WTC11 (cell line): ENCODE data around the gene KCNMA1. TPM values are rescaled to one million over a fixed set of nuclear protein-coding genes. Genes with fewer than 3 reads are reported as not detected.

Experiments used
- ATAC-seq: fragments of 200-7000 bp; cut with Tn5 transposase; 2 replicates; pipeline ENCODE4 v1.10.0; 2021; ENCODE audit warnings: mild to moderate bottlenecking, moderate library complexity
- CTCF ChIA-PET: fragments of 300-600 bp; sonication (Branson Sonifier 250); formaldehyde crosslinking; loops from one replicate; lab custom pipeline; 2021; ENCODE audit warnings: antibody characterized with exemption; lab: Charles Lee
- POLR2A ChIA-PET: fragments of 350-600 bp; sonication (Branson Sonifier 250); formaldehyde crosslinking; loops from one replicate; lab custom pipeline; 2021; ENCODE audit warnings: antibody characterized with exemption; lab: Charles Lee
- DNase-seq: peaks from one replicate; pipeline ENCODE4 v3.0.0; 2021; ENCODE audit warnings: low spot score
- H3K27ac Mint-ChIP-seq: 2 replicates; pipeline ENCODE4 v1.8.0; 2021; ENCODE audit warnings: mixed read lengths
- H3K27me3 Mint-ChIP-seq: 2 replicates; pipeline ENCODE4 v1.8.0; 2021; ENCODE audit warnings: low read depth, mild to moderate bottlenecking, moderate library complexity, mixed read lengths
- H3K36me3 Mint-ChIP-seq: 2 replicates; pipeline ENCODE4 v1.8.0; 2021; ENCODE audit warnings: mixed read lengths
- H3K4me1 Mint-ChIP-seq: 2 replicates; pipeline ENCODE4 v1.8.0; 2022; ENCODE audit warnings: mixed read lengths
- H3K4me3 Mint-ChIP-seq: 2 replicates; pipeline ENCODE4 v1.8.0; 2021; ENCODE audit warnings: mild to moderate bottlenecking, moderate library complexity, mixed read lengths
- H3K9me3 Mint-ChIP-seq: 2 replicates; pipeline ENCODE4 v1.8.0; 2021; ENCODE audit warnings: mixed read lengths
- CBFB ChIP-seq: sonication (generic); formaldehyde crosslinking; IDR thresholded peaks from 2 replicates; pipeline ENCODE4 v1.8.1; 2022; ENCODE audit warnings: mild to moderate bottlenecking, low read depth, missing genetic modification reagents
- CDX4 ChIP-seq: fragments of 250-450 bp; sonication (Bioruptor Pico); IDR thresholded peaks from 2 replicates; pipeline ENCODE4 v1.9.0; 2021; ENCODE audit warnings: moderate library complexity, mild to moderate bottlenecking, inconsistent platforms, borderline replicate concordance
- CTCF ChIP-seq: fragments of 200-600 bp; IDR thresholded peaks from 2 replicates; pipeline ENCODE4 v1.8.0; 2022; ENCODE audit warnings: antibody characterized with exemption
- ELF4 ChIP-seq: sonication (generic); formaldehyde crosslinking; IDR thresholded peaks from 2 replicates; pipeline ENCODE4 v1.8.1; 2022; ENCODE audit warnings: low read depth, mild to moderate bottlenecking, moderate library complexity, missing genetic modification reagents
- ESRRA ChIP-seq: sonication (generic); formaldehyde crosslinking; IDR thresholded peaks from 2 replicates; pipeline ENCODE4 v1.8.1; 2022; ENCODE audit warnings: mild to moderate bottlenecking, missing genetic modification reagents, borderline replicate concordance
- ETV6 ChIP-seq: sonication (generic); formaldehyde crosslinking; IDR thresholded peaks from 2 replicates; pipeline ENCODE4 v1.8.1; 2022; ENCODE audit warnings: mild to moderate bottlenecking, missing genetic modification reagents
- FOXP1 ChIP-seq: sonication (generic); formaldehyde crosslinking; IDR thresholded peaks from 2 replicates; pipeline ENCODE4 v1.8.0; 2022; ENCODE audit warnings: missing genetic modification reagents, mild to moderate bottlenecking, moderate library complexity, borderline replicate concordance
- GABPB1 ChIP-seq: sonication (generic); formaldehyde crosslinking; IDR thresholded peaks from 2 replicates; pipeline ENCODE4 v1.8.1; 2023; ENCODE audit warnings: mild to moderate bottlenecking, missing genetic modification reagents
- GRHL2 ChIP-seq: fragments of 250-450 bp; sonication (Bioruptor Pico); IDR thresholded peaks from 2 replicates; pipeline ENCODE4 v1.8.0; 2022; ENCODE audit warnings: mild to moderate bottlenecking, moderate library complexity; ENCODE audit not compliant: insufficient replicate concordance, severe bottlenecking
- GTF2I ChIP-seq: fragments of 250-450 bp; sonication (Bioruptor Pico); conservative IDR thresholded peaks from 2 replicates; pipeline ENCODE4 v1.4.0; 2021; ENCODE audit warnings: mild to moderate bottlenecking
- IRF2 ChIP-seq: sonication (generic); formaldehyde crosslinking; IDR thresholded peaks from 2 replicates; pipeline ENCODE4 v1.8.0; 2022; ENCODE audit warnings: low read depth, missing genetic modification reagents, borderline replicate concordance
- JUN ChIP-seq: sonication (generic); formaldehyde crosslinking; IDR thresholded peaks from 2 replicates; pipeline ENCODE4 v1.8.0; 2023; ENCODE audit warnings: mild to moderate bottlenecking, missing genetic modification reagents
- MLX ChIP-seq: sonication (generic); formaldehyde crosslinking; IDR thresholded peaks from 2 replicates; pipeline ENCODE4 v1.8.1; 2023; ENCODE audit warnings: mild to moderate bottlenecking, missing genetic modification reagents, moderate library complexity
- NFYB ChIP-seq: sonication (generic); formaldehyde crosslinking; conservative IDR thresholded peaks from 2 replicates; pipeline ENCODE4 v1.8.0; 2022; ENCODE audit warnings: low read depth, missing genetic modification reagents
- PRRX2 ChIP-seq: fragments of 250-450 bp; sonication (Bioruptor Pico); IDR thresholded peaks from 2 replicates; pipeline ENCODE4 v1.8.0; 2021; ENCODE audit warnings: mild to moderate bottlenecking
- RELA ChIP-seq: sonication (generic); formaldehyde crosslinking; IDR thresholded peaks from 2 replicates; pipeline ENCODE4 v1.8.1; 2022; ENCODE audit warnings: missing genetic modification reagents, mild to moderate bottlenecking, borderline replicate concordance
- RORB ChIP-seq: fragments of 250-450 bp; sonication (Bioruptor Pico); IDR thresholded peaks from 2 replicates; pipeline ENCODE4 v1.9.0; 2021; ENCODE audit warnings: mild to moderate bottlenecking
- TEAD1 ChIP-seq: sonication (generic); formaldehyde crosslinking; IDR thresholded peaks from 2 replicates; pipeline ENCODE4 v1.8.0; 2022; ENCODE audit warnings: mild to moderate bottlenecking, missing genetic modification reagents
- TEAD4 ChIP-seq: sonication (generic); formaldehyde crosslinking; IDR thresholded peaks from 2 replicates; pipeline ENCODE4 v1.8.0; 2022; ENCODE audit warnings: mild to moderate bottlenecking, missing genetic modification reagents
- ZNF281 ChIP-seq: sonication (generic); formaldehyde crosslinking; IDR thresholded peaks from 2 replicates; pipeline ENCODE4 v1.8.0; 2023; ENCODE audit warnings: mild to moderate bottlenecking, missing genetic modification reagents
- ZNF512 ChIP-seq: sonication (generic); formaldehyde crosslinking; IDR thresholded peaks from 2 replicates; pipeline ENCODE4 v1.8.1; 2022; ENCODE audit warnings: missing genetic modification reagents, borderline replicate concordance
- total RNA-seq: library from RNA; stranded (reverse); gene quantifications from 3 replicates; pipeline ENCODE4 v1.2.3, GENCODE V29; 2021
- TF ChIP-seq, protein P1 (sequence below): sonication (generic); formaldehyde crosslinking; IDR thresholded peaks from 2 replicates; pipeline ENCODE4 v1.8.1; 2022; ENCODE audit warnings: mild to moderate bottlenecking, moderate library complexity, missing genetic modification reagents
- TF ChIP-seq, protein P2 (sequence below): sonication (generic); formaldehyde crosslinking; IDR thresholded peaks from 2 replicates; pipeline ENCODE4 v1.8.1; 2023; ENCODE audit warnings: mild to moderate bottlenecking, missing genetic modification reagents

KCNMA1 gene
- total RNA-seq, 1 experiment from 2014 or later, result 7.3 TPM

- TF ChIP-seq TEAD1 (no peak), PRRX2 (no peak), ZNF512 (CRISPR knock-in tag) (no peak), JUN (CRISPR knock-in tag) (no peak), FOXP1 (CRISPR knock-in tag) (no peak), GABPB1 (CRISPR knock-in tag) (no peak), MLX (CRISPR knock-in tag) (no peak)
- TF ChIP-seq, protein P1, sequence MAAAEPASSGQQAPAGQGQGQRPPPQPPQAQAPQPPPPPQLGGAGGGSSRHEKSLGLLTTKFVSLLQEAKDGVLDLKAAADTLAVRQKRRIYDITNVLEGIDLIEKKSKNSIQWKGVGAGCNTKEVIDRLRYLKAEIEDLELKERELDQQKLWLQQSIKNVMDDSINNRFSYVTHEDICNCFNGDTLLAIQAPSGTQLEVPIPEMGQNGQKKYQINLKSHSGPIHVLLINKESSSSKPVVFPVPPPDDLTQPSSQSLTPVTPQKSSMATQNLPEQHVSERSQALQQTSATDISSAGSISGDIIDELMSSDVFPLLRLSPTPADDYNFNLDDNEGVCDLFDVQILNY (CRISPR knock-in tag), result no peak
- TF ChIP-seq, protein P2, sequence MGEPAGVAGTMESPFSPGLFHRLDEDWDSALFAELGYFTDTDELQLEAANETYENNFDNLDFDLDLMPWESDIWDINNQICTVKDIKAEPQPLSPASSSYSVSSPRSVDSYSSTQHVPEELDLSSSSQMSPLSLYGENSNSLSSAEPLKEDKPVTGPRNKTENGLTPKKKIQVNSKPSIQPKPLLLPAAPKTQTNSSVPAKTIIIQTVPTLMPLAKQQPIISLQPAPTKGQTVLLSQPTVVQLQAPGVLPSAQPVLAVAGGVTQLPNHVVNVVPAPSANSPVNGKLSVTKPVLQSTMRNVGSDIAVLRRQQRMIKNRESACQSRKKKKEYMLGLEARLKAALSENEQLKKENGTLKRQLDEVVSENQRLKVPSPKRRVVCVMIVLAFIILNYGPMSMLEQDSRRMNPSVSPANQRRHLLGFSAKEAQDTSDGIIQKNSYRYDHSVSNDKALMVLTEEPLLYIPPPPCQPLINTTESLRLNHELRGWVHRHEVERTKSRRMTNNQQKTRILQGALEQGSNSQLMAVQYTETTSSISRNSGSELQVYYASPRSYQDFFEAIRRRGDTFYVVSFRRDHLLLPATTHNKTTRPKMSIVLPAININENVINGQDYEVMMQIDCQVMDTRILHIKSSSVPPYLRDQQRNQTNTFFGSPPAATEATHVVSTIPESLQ, result no peak
Measured at GRCh38 chr10:77205135-77205534, 432.5 kb downstream of the KCNMA1 start (continued).

DNA sequence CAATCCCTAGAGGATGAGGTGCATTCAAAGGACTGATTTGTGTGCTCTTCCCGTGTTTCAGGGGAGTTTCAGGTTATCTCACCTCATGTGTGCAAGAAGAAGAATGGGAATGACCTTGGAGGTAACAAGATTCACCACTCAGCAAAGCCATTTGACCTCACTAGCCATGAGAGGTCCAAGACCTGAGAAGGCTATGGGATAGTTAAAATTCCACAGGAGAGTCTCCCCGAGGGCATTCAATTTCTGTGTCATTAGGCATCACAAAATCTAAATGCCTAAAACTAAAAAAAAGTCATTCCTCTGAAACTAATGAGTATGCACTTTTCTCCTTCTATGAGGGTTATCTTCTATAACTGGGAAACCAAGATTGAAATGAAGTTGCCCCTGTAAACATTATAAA lies 433.4 kb downstream of the KCNMA1 start:
- Mint-ChIP-seq H3K9me3 (peaks cover 14% of the 10 kb centered on the region), H3K4me1 (peaks cover 23% of the 10 kb centered on the region), H3K4me3 (no peak overlapping the region), H3K36me3 (peaks cover 7% of the 10 kb centered on the region), H3K27ac (no peak overlapping the region), H3K27me3 (no peaks in the 10 kb centered on the region; the same call in 1 of the 2 replicates)
- ChIA-PET POLR2A (no interaction called here), CTCF (no interaction called here)
- TF ChIP-seq CTCF (no peak), TEAD4 (CRISPR knock-in tag) (no peak), ETV6 (CRISPR knock-in tag) (no peak), GTF2I (CRISPR knock-in tag) (no peak), GRHL2 (no peak), CDX4 (no peak), PRRX2 (no peak), ESRRA (CRISPR knock-in tag) (no peak), CBFB (CRISPR knock-in tag) (no peak), NFYB (CRISPR knock-in tag) (no peak), RELA (CRISPR knock-in tag) (no peak), ZNF281 (CRISPR knock-in tag) (no peak), IRF2 (CRISPR knock-in tag) (no peak), ELF4 (no peak), RORB (CRISPR knock-in tag) (no peak)
- DNase-seq (no peak), ATAC-seq (no peak)
